ENCODE results near the gene TAF11. TPM values are rescaled to one million over a fixed set of nuclear protein-coding genes. Genes with fewer than 3 reads are reported as not detected.
A peak's percentile ranks its signal among the peaks of the same experiment; 100 is the strongest.
"Not testable (repeated sequence)": the region's sequence is repeated elsewhere in the genome, so short reads cannot be mapped to it uniquely, and the experiment has no call there.

The TAF11 gene
- total and polyA plus RNA-seq, 12 donors = 16.3 to 50.2 (median 18.0) TPM

DNA sequence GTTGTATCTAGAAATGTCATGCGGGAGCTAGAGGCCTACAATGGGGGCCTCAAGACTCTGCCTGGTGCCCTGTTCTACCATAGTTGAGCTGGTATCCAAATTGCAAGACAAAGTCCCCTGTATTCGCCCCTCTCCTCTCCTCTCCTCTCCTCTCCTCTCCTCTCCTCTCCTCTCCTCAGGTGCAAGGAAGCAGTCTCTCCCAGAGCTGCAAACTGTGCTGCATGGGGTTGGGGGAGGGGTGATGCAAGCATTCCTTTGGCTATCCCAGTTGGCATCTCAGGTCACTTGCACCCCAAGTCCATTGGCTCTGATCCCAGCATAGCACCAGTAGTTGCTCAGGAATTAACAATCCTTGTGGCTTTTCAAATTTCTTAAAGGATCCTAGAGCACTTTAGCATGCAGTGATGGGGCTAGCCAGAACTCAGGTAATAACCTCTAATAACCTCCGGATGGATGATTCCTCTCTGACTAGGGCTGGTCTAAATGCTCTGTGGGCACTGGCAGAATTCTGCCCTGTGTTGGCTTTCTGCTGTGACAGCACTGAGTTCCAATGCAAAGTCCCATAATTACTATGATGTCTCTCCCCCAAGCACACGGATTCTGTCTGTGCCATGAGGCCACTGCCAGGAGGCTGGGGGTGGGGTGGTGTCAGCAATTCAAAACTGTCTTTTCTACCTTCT, 35.3 kb downstream of the TAF11 start:
- TF ChIP-seq, protein P1, sequence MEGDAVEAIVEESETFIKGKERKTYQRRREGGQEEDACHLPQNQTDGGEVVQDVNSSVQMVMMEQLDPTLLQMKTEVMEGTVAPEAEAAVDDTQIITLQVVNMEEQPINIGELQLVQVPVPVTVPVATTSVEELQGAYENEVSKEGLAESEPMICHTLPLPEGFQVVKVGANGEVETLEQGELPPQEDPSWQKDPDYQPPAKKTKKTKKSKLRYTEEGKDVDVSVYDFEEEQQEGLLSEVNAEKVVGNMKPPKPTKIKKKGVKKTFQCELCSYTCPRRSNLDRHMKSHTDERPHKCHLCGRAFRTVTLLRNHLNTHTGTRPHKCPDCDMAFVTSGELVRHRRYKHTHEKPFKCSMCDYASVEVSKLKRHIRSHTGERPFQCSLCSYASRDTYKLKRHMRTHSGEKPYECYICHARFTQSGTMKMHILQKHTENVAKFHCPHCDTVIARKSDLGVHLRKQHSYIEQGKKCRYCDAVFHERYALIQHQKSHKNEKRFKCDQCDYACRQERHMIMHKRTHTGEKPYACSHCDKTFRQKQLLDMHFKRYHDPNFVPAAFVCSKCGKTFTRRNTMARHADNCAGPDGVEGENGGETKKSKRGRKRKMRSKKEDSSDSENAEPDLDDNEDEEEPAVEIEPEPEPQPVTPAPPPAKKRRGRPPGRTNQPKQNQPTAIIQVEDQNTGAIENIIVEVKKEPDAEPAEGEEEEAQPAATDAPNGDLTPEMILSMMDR (IDR thresholded peaks at IDR 0.05) = no peak
- DNase-seq = no peak
- ATAC-seq = peak in 1 of 8 donors; percentile 24
- Histone ChIP-seq H3K4me1 (no peaks in the 10 kb centered on the region), H3K27me3 (no peaks in the 10 kb centered on the region), H3K4me3 (no peak overlapping the region), H3K27ac (no peak overlapping the region), H3K36me3 (peaks cover 0 to 77% (median 27%) of the 10 kb centered on the region in 9 donors), H3K9me3 (no peaks in the 10 kb centered on the region)
- WGBS, 2 donors = 87 to 89% methylated on average over 4 of the region's 4 CpGs
- intact Hi-C loops (cut with DNase I) = no loop called here

DNA sequence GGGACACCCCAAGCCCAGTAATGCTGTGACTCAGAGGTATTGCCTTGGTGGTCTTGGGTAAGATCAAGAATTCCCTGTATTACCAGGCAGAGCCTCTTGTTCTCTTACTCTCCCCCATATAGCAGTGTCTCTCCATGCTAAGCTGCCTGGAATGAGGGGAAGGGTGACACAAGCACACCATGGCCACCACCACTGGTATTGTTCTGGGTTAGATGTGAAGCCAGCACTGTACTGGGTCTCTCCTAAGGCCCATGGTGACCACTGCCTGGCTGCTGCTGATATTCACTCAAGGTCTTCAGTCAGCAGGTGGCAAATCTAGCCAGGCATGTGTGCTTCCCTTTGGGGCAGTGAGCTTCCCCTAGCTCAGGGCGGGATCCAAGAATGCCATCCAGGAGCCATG, 36.5 kb downstream of the TAF11 start:
- no peaks in the 10 kb centered on the region for H3K27me3 ChIP-seq
- peaks cover 0 to 66% (median 16%) of the 10 kb centered on the region in 9 donors for H3K36me3 ChIP-seq
- no peak for DNase-seq

DNA sequence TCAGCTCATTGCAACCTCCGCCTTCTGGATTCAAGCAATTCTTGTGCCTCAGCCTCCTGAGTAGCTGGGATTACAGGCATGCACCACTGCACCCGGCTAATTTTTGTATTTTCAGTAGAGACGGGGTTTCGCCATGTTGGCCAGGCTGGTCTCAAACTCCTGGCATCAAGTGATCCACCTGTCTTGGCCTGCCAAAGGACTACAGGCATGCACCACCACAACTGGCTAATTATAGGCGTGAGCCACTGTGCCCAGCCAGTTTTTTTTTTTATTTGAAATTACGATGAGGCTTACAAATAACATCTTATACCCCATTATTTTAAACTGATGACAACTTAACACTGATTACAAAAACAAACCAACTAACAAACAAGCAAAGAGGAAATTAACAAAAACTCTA, 38.8 kb downstream of the TAF11 start:
- H3K4me1 ChIP-seq; H3K9me3 ChIP-seq; DNase-seq; intact Hi-C loops (cut with DNase I); H3K4me3 ChIP-seq; H3K27ac ChIP-seq; H3K27me3 ChIP-seq: not testable (repeated sequence)
- peak in 3 of 8 donors; percentile 55 to 65 (median 59) for ATAC-seq
- 66 to 79% methylated on average over 6 of the region's 6 CpGs for WGBS, 2 donors
- H3K36me3 ChIP-seq = peaks cover 0 to 57% (median 7%) of the 10 kb centered on the region in 9 donors

More for the DNA sequence above, 36.5 kb downstream of the TAF11 start:
- Histone ChIP-seq H3K4me1 (no peaks in the 10 kb centered on the region), H3K4me3 (no peak overlapping the region), H3K27ac (no peak overlapping the region), H3K9me3 (no peaks in the 10 kb centered on the region)
- TF ChIP-seq, protein P1 (IDR thresholded peaks at IDR 0.05) = no peak
- ATAC-seq = peak in 2 of 8 donors; percentile 14 to 52
- 94 to 100% methylated on average over 1 of the region's 1 CpG for WGBS, 2 donors
- intact Hi-C loops (cut with DNase I) = no loop called here

DNA sequence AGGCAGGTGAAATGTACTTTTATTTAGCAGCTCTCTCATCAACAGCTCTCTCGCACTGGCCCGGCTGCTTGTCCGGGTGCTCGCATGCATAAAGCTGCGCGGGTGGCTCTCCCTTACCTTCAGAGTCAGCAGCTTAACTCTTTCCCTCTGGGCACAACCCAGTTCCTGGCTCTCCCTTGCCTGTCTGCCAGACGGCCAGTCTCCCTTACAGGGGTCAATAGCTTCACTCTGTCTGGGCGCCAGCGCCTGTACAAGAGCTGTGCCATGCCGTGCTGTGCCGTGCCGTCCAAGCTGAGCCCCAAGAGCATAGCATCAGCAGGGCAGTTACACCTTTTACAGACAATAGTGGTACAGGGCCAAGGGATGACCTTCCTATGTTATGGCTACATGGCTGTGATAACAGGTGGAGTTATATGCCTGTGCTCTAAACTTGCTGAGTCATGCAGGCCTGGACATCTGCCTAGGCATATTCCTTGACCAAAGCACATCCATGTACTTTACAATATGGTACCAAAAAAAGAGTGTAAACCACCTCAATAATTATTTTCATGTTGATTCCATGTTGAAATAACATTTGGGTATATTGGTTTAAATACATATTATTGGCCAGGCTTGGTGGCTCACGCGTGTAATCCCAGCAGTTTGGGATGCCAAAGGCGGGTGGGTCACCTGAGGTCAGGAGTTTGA, 48.0 kb downstream of the TAF11 start:
- intact Hi-C loops (cut with DNase I) = no loop called here
- H3K36me3 ChIP-seq = peaks cover 0 to 81% (median 18%) of the 10 kb centered on the region in 9 donors
- 94% methylated on average over 15 of the region's 15 CpGs for WGBS, 2 donors
- H3K4me1 ChIP-seq = peaks cover 0 to 16% (median 0%) of the 10 kb centered on the region in 9 donors
- TF ChIP-seq, protein P1 (IDR thresholded peaks at IDR 0.05) = no peak
- ATAC-seq = peak in 4 of 8 donors; percentile 43 to 65 (median 48)
- H3K27me3 ChIP-seq = no peaks in the 10 kb centered on the region
- no peaks in the 10 kb centered on the region for H3K9me3 ChIP-seq
- DNase-seq = no peak
- H3K27ac ChIP-seq = no peak overlapping the region
- no peak overlapping the region for H3K4me3 ChIP-seq

DNA sequence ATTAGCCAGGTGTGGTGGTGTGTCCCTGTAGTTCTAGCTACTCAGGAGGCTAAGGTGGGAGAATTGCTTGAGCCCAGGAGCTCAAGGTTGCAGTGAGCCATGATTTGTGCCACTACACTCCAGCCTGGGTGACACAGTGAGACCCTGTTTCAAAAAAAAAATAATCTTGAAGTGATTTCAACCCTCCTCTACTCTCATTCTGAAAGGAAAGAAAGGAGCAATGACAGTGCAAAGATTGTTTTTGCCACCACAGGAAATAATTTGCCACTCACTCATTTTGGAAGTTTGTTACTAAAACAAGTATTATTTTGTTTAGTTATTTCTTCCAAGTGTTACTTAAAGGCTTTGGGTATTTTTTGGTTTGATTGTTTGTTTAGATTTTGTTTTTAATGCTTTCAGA, 50.3 kb downstream of the TAF11 start:
- DNase-seq (no peak), ATAC-seq (no peak)
- Histone ChIP-seq H3K27ac (no peak overlapping the region), H3K9me3 (no peaks in the 10 kb centered on the region), H3K36me3 (peaks cover 0 to 86% (median 28%) of the 10 kb centered on the region in 9 donors), H3K4me3 (no peak overlapping the region), H3K4me1 (peaks cover 0 to 20% (median 0%) of the 10 kb centered on the region in 9 donors), H3K27me3 (no peaks in the 10 kb centered on the region)
- intact Hi-C loops (cut with DNase I) = no loop called here
- TF ChIP-seq, protein P1 (IDR thresholded peaks at IDR 0.05) = no peak
